ENCODE data around the gene ZNF837.

ZNF837 gene

DNA sequence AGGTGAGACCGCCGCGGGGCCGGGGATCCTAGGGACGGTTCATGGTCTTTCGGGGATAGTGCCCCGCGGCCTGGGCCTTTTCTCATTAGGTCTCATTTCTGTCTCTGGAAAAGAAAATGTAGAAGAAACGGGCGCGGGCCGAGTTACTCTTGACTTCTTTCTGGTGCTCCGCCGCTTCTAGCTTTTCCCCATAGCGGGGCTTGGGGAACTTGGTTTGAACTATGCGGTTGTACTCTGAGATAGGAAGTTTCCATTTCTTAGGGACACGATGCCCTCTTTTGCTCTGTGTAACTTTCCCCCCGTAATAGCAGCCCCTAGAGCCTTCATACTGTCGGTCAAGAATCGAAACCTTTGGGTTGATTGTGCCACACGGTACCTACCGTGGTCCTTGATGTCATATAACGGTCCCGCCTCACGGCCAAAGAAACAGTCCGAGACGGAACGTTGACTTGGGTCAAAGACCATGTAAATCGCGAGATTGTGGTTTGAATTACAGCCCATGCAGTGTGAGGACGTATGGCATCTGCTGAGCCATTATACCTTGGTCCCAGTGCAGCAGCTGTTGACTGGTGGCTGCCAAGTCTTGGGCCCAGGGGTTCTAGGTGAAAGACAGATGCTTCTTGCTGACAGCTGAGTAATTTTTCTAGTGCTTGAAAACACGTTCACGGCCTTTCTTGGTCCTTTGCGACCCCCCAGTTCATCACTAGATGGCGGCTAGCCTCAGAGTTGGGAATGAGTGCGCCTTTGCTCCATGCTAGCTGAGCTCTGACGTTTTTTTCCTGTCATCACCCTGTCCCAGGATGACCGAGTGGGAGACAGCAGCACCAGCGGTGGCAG lies 6.7 kb upstream of the ZNF837 start:
- H3K4me3 ChIP-seq (ENCODE audit: control insufficient read depth, low read depth, low read length), result peak overlapping the region; percentile 85
- DNase-seq (ENCODE audit: low read depth), result peak; percentile 16
- TF ChIP-seq, protein P1, sequence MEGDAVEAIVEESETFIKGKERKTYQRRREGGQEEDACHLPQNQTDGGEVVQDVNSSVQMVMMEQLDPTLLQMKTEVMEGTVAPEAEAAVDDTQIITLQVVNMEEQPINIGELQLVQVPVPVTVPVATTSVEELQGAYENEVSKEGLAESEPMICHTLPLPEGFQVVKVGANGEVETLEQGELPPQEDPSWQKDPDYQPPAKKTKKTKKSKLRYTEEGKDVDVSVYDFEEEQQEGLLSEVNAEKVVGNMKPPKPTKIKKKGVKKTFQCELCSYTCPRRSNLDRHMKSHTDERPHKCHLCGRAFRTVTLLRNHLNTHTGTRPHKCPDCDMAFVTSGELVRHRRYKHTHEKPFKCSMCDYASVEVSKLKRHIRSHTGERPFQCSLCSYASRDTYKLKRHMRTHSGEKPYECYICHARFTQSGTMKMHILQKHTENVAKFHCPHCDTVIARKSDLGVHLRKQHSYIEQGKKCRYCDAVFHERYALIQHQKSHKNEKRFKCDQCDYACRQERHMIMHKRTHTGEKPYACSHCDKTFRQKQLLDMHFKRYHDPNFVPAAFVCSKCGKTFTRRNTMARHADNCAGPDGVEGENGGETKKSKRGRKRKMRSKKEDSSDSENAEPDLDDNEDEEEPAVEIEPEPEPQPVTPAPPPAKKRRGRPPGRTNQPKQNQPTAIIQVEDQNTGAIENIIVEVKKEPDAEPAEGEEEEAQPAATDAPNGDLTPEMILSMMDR (conservative IDR thresholded peaks at IDR 0.05; ENCODE audit: control insufficient read depth, insufficient read depth, low read depth, low read length), result no peak

DNA sequence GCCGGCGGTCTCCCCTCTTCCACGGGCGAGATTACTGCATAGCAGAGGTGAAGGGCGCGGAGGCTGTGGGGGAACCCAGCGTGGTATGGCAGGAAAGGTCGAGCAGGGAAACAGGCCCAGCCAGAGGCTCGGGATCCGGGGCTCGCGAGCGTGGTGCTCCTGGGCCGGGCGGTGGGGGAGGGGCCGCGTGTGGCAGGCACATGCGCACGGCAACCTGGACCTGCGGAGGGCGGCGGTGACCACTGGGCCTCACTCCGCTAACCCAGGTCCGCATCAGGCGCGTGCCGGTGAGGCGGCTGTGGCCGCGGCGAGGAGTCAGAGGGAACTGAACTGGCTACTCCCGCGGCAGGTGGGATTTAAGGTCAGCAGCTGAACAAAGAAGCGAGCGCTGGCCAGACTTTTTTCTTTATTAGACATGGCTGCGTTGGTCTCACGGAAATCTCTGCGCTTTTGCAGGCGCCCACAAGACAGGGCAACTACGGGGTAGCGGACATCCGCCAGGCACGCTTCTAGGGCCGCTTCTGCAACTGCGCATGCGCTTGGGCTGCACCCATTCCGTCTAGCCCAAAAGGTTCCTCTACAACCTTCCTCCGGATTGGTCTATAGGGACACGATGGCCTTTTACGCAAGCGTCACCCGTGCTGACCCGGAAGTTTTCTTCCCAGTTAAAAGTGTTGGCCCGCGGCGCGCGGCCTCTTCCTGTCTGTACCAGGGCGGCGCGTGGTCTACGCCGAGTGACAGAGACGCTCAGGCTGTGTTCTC lies 5.9 kb upstream of the ZNF837 start, which contains the start of gene RPS5:
TSS of gene RPS5 (plus strand) at position 694 of the 762 bp plus-strand sequence. CDS start 869 bp downstream, outside the sequence.
- TF ChIP-seq, protein P1 (conservative IDR thresholded peaks at IDR 0.05; ENCODE audit: control insufficient read depth, insufficient read depth, low read depth, low read length), result no peak
- DNase-seq (ENCODE audit: low read depth), result peak; percentile 99

DNA sequence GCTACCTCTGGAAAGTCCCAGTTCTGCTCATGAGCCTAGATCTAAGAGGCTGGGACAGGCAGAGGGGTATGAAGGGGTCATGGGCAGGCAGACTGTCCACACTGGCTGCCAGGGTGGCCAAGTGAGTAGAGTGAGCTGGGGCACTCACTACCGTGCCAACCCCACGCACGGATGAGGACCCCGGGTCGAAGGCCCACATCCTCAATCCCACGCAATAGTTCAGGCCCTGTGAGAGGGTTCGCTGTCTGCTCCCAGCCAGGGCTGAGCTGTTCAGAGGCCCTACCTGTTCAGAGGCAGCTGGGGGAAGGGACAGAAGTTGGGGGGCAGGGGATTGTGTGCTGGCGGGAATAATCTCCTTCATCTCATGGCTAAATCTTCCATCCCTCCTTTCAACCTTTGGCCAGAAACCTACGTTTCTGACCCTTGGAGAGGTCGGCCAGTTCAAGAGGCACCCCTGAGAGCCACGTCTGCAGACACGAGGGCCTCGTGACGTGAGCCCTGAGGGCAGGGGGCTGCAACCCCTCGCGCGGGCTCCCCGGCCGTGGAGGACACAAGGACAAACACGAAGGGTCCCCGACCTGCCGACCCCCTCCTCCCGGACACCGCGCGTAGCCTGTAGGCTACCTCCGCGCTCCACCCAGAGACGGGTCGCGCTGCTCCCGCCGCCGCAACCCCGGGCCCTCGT lies 5.2 kb upstream of the ZNF837 start:
- no peak for DNase-seq (ENCODE audit: low read depth)
- peak overlapping the region; percentile 85 for H3K4me3 ChIP-seq (ENCODE audit: control insufficient read depth, low read depth, low read length)
- TF ChIP-seq, protein P1 (conservative IDR thresholded peaks at IDR 0.05; ENCODE audit: control insufficient read depth, insufficient read depth, low read depth, low read length), result no peak

More for the DNA sequence above, 5.9 kb upstream of the ZNF837 start, which contains the start of gene RPS5:
- H3K4me3 ChIP-seq (ENCODE audit: control insufficient read depth, low read depth, low read length), result peak within 1 kb of the TSS; percentile 85

DNA sequence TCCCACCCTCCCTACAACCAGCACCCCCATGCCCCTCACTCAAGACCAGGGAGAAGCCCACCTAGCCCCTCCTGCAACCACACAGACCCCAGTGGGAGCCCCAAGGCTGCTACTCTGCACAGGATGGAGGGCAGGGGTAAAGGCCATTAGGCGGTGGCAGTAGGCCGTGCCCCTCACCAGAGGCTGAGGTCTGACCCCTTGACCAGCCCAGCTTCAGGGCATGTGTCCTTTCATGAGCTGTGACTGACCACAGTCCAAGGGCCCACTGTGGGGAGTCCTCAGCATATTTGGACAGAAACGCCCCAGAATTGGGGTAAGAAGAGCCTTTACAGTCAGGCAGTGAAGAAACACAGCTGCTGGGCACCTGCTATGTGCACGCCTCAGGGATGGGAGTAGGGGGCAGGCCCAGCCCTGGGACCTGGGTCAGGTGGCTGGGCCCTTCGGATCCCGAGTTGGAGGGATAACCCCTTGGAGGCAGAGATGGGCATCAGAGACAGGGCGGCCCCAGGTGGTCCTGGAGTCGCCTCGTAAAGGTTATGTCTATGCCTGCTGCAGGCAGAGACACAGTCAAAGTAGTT lies 4.6 kb upstream of the ZNF837 start:
- TF ChIP-seq, protein P1 (conservative IDR thresholded peaks at IDR 0.05; ENCODE audit: control insufficient read depth, insufficient read depth, low read depth, low read length), result no peak
- no peak for DNase-seq (ENCODE audit: low read depth)
- H3K4me3 ChIP-seq (ENCODE audit: control insufficient read depth, low read depth, low read length), result no peak overlapping the region

DNA sequence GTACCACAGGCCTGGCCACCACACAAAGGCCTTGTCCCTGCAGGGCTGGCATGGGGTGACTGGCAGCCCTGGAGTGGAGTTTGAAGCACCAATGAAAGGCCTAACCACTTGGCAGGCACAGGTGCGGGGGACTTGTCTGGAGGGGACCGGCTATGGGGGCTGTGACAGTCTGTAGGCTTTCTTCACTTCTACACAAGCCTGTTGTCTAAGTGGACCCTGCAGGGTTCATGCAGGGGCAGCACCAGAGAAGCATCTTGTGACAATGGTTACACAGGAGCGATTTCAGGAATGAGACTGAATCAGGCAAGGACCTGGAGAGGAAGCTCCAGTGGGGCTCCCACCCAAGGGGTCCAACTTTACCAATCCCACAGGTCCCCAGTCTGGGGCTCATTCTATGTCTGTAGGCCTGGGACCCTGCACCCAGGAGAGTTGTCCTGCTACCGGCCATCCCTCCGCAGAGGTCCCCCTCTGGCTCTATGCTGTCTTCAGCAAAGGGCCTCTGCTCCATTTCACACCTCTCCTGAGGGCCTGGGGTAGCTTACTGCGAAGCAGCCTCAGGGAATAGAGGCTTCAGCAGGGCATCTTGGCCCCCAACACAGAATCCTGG lies 2.3 kb upstream of the ZNF837 start:
- no peak overlapping the region for H3K4me3 ChIP-seq (ENCODE audit: control insufficient read depth, low read depth, low read length)
- DNase-seq (ENCODE audit: low read depth), result no peak
- TF ChIP-seq, protein P1 (conservative IDR thresholded peaks at IDR 0.05; ENCODE audit: control insufficient read depth, insufficient read depth, low read depth, low read length), result no peak
